ENCODE measurements around the gene UBA52.
A peak's percentile ranks its signal among the peaks of the same experiment; 100 is the strongest.

UBA52 gene

DNA sequence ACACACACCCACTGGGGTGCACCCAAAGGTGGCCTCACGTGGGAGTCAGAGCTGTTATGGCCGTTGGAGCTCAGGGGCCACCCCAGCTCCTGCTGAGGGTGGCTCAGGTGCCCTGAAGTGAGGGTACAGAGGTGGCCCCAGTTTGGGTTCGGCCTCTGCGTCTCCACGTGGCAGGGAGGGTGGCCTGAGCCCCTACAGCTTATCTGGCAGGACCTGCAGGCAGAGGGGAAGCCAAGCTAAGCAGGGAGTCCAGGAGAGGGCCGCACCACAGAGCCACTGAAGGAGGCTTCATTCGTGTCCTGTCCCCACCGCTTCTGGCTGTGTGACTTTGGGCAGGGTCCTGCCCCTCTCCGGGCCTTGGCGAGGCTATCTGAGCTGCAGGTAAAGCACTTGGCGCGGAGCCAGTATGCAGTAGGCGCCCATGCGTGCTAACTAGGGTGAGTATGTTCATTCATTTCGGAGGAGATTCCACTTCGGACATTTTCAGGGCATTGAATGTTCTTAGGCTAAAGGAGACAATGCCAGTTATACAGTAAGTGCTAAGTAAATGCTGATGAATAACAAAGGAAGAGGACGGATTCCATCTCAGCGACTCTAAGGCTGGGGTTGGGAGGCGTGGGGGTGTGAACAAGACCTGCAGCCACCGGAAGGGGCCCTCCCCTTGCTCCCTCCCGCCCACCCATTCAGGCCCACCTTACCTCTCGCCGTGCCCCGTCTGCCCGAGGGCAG lies 21.9 kb downstream of the UBA52 start:
- Histone ChIP-seq H4K20me1 (ENCODE audit: insufficient read depth, low read length) (no peaks in the 10 kb centered on the region), H2AFZ (ENCODE audit: low read length) (no peak overlapping the region), H3K27ac (ENCODE audit: low read length) (no peak overlapping the region), H3K4me2 (ENCODE audit: low read depth, low read length) (peak overlapping the region; percentile 99; the same call in 1 of the 2 replicates), H3K79me2 (ENCODE audit: low read length) (peaks cover 16% of the 10 kb centered on the region), H3K9me2 (replicated peaks; ENCODE audit: insufficient read depth, low read length) (no peaks in the 10 kb centered on the region), H3K9ac (ENCODE audit: low read length) (no peak overlapping the region), H3K4me1 (ENCODE audit: low read length) (peaks cover 5% of the 10 kb centered on the region), H3K9me3 (replicated peaks; ENCODE audit: insufficient read depth, low read length) (no peaks in the 10 kb centered on the region), H3K36me3 (replicated peaks; ENCODE audit: insufficient read depth, low read length) (0 out of 2 replicates have a peak, but pooled peaks cover 7% of the 10 kb centered on the region), H3K4me3 (ENCODE audit: low read length) (no peak overlapping the region; the same call in 1 of the 2 replicates), H3K27me3 (replicated peaks; ENCODE audit: insufficient read depth, low read length) (peaks cover 16% of the 10 kb centered on the region), H3F3A (ENCODE audit: insufficient read depth, low read length) (peaks cover 17% of the 10 kb centered on the region)
- DNase-seq: no peak
- TF ChIP-seq, protein P1, sequence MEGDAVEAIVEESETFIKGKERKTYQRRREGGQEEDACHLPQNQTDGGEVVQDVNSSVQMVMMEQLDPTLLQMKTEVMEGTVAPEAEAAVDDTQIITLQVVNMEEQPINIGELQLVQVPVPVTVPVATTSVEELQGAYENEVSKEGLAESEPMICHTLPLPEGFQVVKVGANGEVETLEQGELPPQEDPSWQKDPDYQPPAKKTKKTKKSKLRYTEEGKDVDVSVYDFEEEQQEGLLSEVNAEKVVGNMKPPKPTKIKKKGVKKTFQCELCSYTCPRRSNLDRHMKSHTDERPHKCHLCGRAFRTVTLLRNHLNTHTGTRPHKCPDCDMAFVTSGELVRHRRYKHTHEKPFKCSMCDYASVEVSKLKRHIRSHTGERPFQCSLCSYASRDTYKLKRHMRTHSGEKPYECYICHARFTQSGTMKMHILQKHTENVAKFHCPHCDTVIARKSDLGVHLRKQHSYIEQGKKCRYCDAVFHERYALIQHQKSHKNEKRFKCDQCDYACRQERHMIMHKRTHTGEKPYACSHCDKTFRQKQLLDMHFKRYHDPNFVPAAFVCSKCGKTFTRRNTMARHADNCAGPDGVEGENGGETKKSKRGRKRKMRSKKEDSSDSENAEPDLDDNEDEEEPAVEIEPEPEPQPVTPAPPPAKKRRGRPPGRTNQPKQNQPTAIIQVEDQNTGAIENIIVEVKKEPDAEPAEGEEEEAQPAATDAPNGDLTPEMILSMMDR (IDR thresholded peaks at IDR 0.05; ENCODE audit: low read length): no peak
- no peak for TF ChIP-seq EZH2 (optimal IDR thresholded peaks at IDR 0.05; ENCODE audit: low read depth, low read length)
- TF ChIP-seq EZH2phosphoT487 (IDR thresholded peaks at IDR 0.05; ENCODE audit: low read length): no peak

DNA sequence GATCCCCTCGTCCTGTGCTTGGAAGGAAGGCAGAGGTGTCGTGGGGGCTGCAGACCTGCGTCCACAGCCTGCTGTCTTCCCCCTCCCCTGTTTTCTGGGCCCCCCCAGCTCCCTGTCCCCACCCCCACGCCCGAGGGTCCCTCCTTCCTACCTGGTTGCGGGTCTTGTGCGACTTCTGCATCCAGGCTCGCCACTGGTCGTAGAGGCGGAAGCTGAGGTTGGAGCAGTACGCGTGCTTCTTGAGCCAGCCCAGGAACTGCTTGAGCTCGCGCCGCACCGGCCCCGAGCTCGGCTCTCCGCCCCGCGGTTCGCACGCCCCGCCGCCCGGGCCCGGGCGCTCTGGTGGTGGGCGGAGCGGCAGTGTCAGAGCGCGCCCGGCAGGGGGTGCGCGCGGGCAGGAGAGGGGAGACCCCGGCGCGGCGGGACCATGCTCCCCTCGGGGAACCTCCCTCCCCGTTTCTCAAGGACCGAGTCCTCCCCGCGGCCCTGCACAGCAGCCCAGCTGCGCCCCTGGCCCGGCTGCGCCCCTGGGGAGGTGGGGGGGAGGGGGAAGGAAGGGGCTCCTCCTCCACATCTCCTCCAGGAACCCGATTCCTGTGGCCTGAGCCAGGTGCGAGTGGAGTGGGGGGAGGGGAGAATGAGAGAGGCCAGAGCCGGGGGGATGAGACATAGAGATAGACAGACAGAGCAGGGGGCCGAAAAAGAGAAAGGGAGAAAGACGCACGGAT lies 22.6 kb downstream of the UBA52 start:
- Histone ChIP-seq H3K27ac (ENCODE audit: low read length) (no peak overlapping the region), H3K36me3 (replicated peaks; ENCODE audit: insufficient read depth, low read length) (0 out of 2 replicates have a peak, but pooled peaks cover 7% of the 10 kb centered on the region), H2AFZ (ENCODE audit: low read length) (peak overlapping the region; percentile 65), H3K9me2 (replicated peaks; ENCODE audit: insufficient read depth, low read length) (no peaks in the 10 kb centered on the region), H3K4me2 (ENCODE audit: low read depth, low read length) (peak overlapping the region; percentile 99), H3K79me2 (ENCODE audit: low read length) (peaks cover 16% of the 10 kb centered on the region), H3K4me1 (ENCODE audit: low read length) (peaks cover 5% of the 10 kb centered on the region), H3K9ac (ENCODE audit: low read length) (peak overlapping the region; percentile 38; the same call in 1 of the 2 replicates), H3K27me3 (replicated peaks; ENCODE audit: insufficient read depth, low read length) (peaks cover 23% of the 10 kb centered on the region), H4K20me1 (ENCODE audit: insufficient read depth, low read length) (no peaks in the 10 kb centered on the region), H3F3A (ENCODE audit: insufficient read depth, low read length) (peaks cover 10% of the 10 kb centered on the region), H3K9me3 (replicated peaks; ENCODE audit: insufficient read depth, low read length) (no peaks in the 10 kb centered on the region), H3K4me3 (ENCODE audit: low read length) (peak overlapping the region; percentile 55)
- DNase-seq: peak; percentile 83
- TF ChIP-seq, protein P1 (IDR thresholded peaks at IDR 0.05; ENCODE audit: low read length): peak; percentile 67
- TF ChIP-seq EZH2 (optimal IDR thresholded peaks at IDR 0.05; ENCODE audit: low read depth, low read length): no peak

DNA sequence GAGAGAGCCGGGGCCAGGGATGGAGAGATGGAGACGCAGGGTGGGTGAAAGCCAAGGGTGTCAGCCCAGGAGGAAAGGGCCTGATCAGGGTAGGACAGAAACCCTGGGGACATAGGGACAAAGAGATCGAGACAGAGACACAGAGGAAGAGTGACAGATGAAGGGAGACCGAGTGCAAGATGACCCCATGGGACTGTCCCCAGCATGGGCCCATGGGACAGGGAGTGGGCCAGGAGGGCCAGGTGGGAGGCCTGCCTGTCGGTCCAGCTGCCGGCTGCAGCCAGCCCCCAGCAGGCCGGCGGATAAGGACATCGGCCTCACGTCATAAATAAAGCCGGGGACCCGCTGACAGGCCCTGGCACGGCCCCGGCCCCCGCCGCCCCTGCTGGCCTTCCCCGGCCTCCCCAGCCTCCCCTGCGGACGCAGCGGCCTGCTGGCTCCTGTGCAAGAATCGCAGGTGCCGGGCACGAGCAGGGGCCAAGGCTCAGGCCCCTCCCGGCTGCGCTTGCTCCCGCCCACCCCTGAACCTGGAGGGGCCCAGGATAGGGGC lies 23.2 kb downstream of the UBA52 start:
- Histone ChIP-seq H3F3A (ENCODE audit: insufficient read depth, low read length) (peaks cover 4% of the 10 kb centered on the region), H3K79me2 (ENCODE audit: low read length) (peaks cover 11% of the 10 kb centered on the region), H3K27me3 (replicated peaks; ENCODE audit: insufficient read depth, low read length) (peaks cover 30% of the 10 kb centered on the region), H2AFZ (ENCODE audit: low read length) (peak overlapping the region; percentile 65; the same call in 1 of the 2 replicates), H3K9me2 (replicated peaks; ENCODE audit: insufficient read depth, low read length) (no peaks in the 10 kb centered on the region), H3K27ac (ENCODE audit: low read length) (no peak overlapping the region), H3K4me1 (ENCODE audit: low read length) (peaks cover under 1% of the 10 kb centered on the region), H3K36me3 (replicated peaks; ENCODE audit: insufficient read depth, low read length) (0 out of 2 replicates have a peak, but pooled peaks cover 7% of the 10 kb centered on the region), H4K20me1 (ENCODE audit: insufficient read depth, low read length) (no peaks in the 10 kb centered on the region), H3K9ac (ENCODE audit: low read length) (peak overlapping the region; percentile 38; the same call in 1 of the 2 replicates), H3K9me3 (replicated peaks; ENCODE audit: insufficient read depth, low read length) (no peaks in the 10 kb centered on the region), H3K4me2 (ENCODE audit: low read depth, low read length) (peak overlapping the region; percentile 99), H3K4me3 (ENCODE audit: low read length) (peak overlapping the region; percentile 55)
- no peak for DNase-seq
- TF ChIP-seq EZH2 (optimal IDR thresholded peaks at IDR 0.05; ENCODE audit: low read depth, low read length) (no peak), EZH2phosphoT487 (IDR thresholded peaks at IDR 0.05; ENCODE audit: low read length) (no peak)
- TF ChIP-seq, protein P1 (IDR thresholded peaks at IDR 0.05; ENCODE audit: low read length): no peak

Measured in MM.1S (cell line).